GM19395 (cell line): ENCODE measurements around the gene AKAP13.

ENCODE experiments used
- ATAC-seq: cut with Tn5 transposase; IDR thresholded peaks from one replicate; pipeline ENCODE4 v1.9.1; 2021; ENCODE audit warnings: mild to moderate bottlenecking, moderate library complexity; ENCODE audit not compliant: unreplicated experiment

AKAP13 gene

GRCh38 chr15:85688711-85689110, 308.3 kb downstream of the AKAP13 start:
- no peak for ATAC-seq

GRCh38 chr15:85689729-85690128, 309.3 kb downstream of the AKAP13 start:
- peak; percentile 45 for ATAC-seq

- peak; percentile 51 for ATAC-seq
These were observed 310.3 kb downstream of the AKAP13 start for GRCh38 chr15:85690561-85691231.

GRCh38 chr15:85691350-85692240, 311.2 kb downstream of the AKAP13 start:
- ATAC-seq: peak; percentile 45

- ATAC-seq: no peak
These were observed 311.9 kb downstream of the AKAP13 start for GRCh38 chr15:85692321-85692720.

- ATAC-seq: peak; percentile 46
These were observed 312.5 kb downstream of the AKAP13 start for GRCh38 chr15:85692873-85693272.

GRCh38 chr15:85693277-85693676, 312.9 kb downstream of the AKAP13 start:
- no peak for ATAC-seq

- no peak for ATAC-seq
These were observed 313.7 kb downstream of the AKAP13 start for GRCh38 chr15:85694091-85694490.

- ATAC-seq: no peak
These were observed 320.4 kb downstream of the AKAP13 start for GRCh38 chr15:85700767-85701166.

- no peak for ATAC-seq
These were observed 322.1 kb downstream of the AKAP13 start for GRCh38 chr15:85702321-85703101.

- ATAC-seq: no peak
These were observed 323.7 kb downstream of the AKAP13 start for GRCh38 chr15:85704066-85704465.

GRCh38 chr15:85704720-85705429, 324.5 kb downstream of the AKAP13 start:
- ATAC-seq: no peak

GRCh38 chr15:85706779-85707518, 326.5 kb downstream of the AKAP13 start:
- peak; percentile 36 for ATAC-seq

GRCh38 chr15:85707519-85708338, 327.3 kb downstream of the AKAP13 start:
- ATAC-seq: peak; percentile 23

- ATAC-seq: no peak
These were observed 328.1 kb downstream of the AKAP13 start for GRCh38 chr15:85708402-85708941.

GRCh38 chr15:85709250-85709649, 328.8 kb downstream of the AKAP13 start:
- ATAC-seq: no peak

GRCh38 chr15:85710340-85710842, 330.0 kb downstream of the AKAP13 start:
- peak; percentile 74 for ATAC-seq

- ATAC-seq: no peak
These were observed 331.3 kb downstream of the AKAP13 start for GRCh38 chr15:85711580-85712192.
